CD4-positive, alpha-beta T cell (primary cell): ENCODE measurements around the gene WNT5B. TPM values are rescaled to one million over a fixed set of nuclear protein-coding genes. Genes with fewer than 3 reads are reported as not detected.
A peak's percentile ranks its signal among the peaks of the same experiment; 100 is the strongest.

Experiments
- ATAC-seq: fragments of 200-7000 bp; cut with Tn5 transposase; one replicate; pipeline ENCODE4 v1.10.0; 2022; ENCODE audit warnings: mild to moderate bottlenecking; ENCODE audit not compliant: poor library complexity
- CTCF ChIA-PET: fragments of 350-600 bp; sonication (Branson Sonifier 250); formaldehyde crosslinking; loops from one replicate; lab custom pipeline; 2021; ENCODE audit warnings: antibody characterized with exemption, inconsistent platforms; lab: Charles Lee
- POLR2A ChIA-PET: fragments of 350-600 bp; sonication (Branson Sonifier 250); formaldehyde crosslinking; loops from one replicate; lab custom pipeline; 2021; ENCODE audit warnings: antibody characterized with exemption, inconsistent platforms; lab: Charles Lee
- DNase-seq, 14 experiments: peaks; one replicate each; pipeline ENCODE4 v3.0.0-alpha.2; 2013 to 2020; ENCODE audit warnings: mixed read lengths in 2 of 14
- H3K27ac ChIP-seq, 2 donors: one replicate each; pipeline versions ENCODE4 v1.5.1 to v1.7.0; 2013; ENCODE audit warnings: low read length in 2 of 2, low read depth in 1 of 2, mild to moderate bottlenecking in 1 of 2
- H3K27me3 ChIP-seq, 2 experiments: 1 replicate in 1 of 2; 2 replicates in 1 of 2; pipeline versions ENCODE4 v1.6.1 to v1.7.0; 2013; ENCODE audit warnings: low read length in 2 of 2, control low read depth in 1 of 2, mild to moderate bottlenecking in 1 of 2, moderate library complexity in 1 of 2; ENCODE audit not compliant: insufficient read depth in 2 of 2, control insufficient read depth in 1 of 2
- H3K36me3 ChIP-seq: one replicate; pipeline ENCODE4 v1.6.1; 2013; ENCODE audit warnings: low read length, control low read depth; ENCODE audit not compliant: insufficient read depth
- H3K4me1 ChIP-seq: one replicate; pipeline ENCODE4 v1.6.1; 2013; ENCODE audit warnings: low read length, control low read depth; ENCODE audit not compliant: insufficient read depth
- H3K4me3 ChIP-seq: one replicate; pipeline ENCODE4 v1.5.1; 2013; ENCODE audit warnings: mild to moderate bottlenecking, low read length, moderate library complexity
- H3K9me3 ChIP-seq, 2 experiments: 1 replicate in 1 of 2; 2 replicates in 1 of 2; pipeline versions ENCODE4 v1.6.1 to v1.7.0; 2013; ENCODE audit warnings: low read length in 2 of 2, mild to moderate bottlenecking in 2 of 2, control low read depth in 1 of 2, moderate library complexity in 1 of 2; ENCODE audit not compliant: control insufficient read depth in 1 of 2, insufficient read depth in 1 of 2
- H3K27ac Mint-ChIP-seq: one replicate; pipeline ENCODE4 v1.8.0; 2020; ENCODE audit warnings: mixed read lengths
- H3K27me3 Mint-ChIP-seq: one replicate; pipeline ENCODE4 v1.8.0; 2021; ENCODE audit warnings: mixed read lengths
- H3K36me3 Mint-ChIP-seq: one replicate; pipeline ENCODE4 v1.8.0; 2021; ENCODE audit warnings: low read depth, mixed read lengths
- H3K4me1 Mint-ChIP-seq: one replicate; pipeline ENCODE4 v1.8.0; 2021; ENCODE audit warnings: low read depth, mixed read lengths
- H3K4me3 Mint-ChIP-seq: one replicate; pipeline ENCODE4 v1.8.0; 2020; ENCODE audit warnings: mild to moderate bottlenecking, mixed read lengths
- H3K9me3 Mint-ChIP-seq: one replicate; pipeline ENCODE4 v1.8.0; 2020; ENCODE audit warnings: mixed read lengths
- intact Hi-C, 2 experiments: fragments of 100-400 bp; cut with DNase I in 1 of 2; cut with micrococcal nuclease in 1 of 2; formaldehyde crosslinking; loops; one replicate each; pipeline versions ENCODE4 v1.15.1 to v1.9.0; 2023 to 2025; cut with DNase I, micrococcal nuclease
- total RNA-seq, 174 experiments: library from RNA in 2 of 174; stranded (reverse) in 2 of 174; gene quantifications; one replicate each; pipeline ENCODE4 v1.2.3 and lab custom pipeline; 2021 to 2026
- TF ChIP-seq, protein P1 (sequence below): fragments of 200-600 bp; IDR thresholded peaks from one replicate; pipeline ENCODE4 v1.8.0; 2022; ENCODE audit warnings: antibody characterized with exemption, mild to moderate bottlenecking

The WNT5B gene
- total RNA-seq, 2 experiments from 2014 or later: not detected

DNA sequence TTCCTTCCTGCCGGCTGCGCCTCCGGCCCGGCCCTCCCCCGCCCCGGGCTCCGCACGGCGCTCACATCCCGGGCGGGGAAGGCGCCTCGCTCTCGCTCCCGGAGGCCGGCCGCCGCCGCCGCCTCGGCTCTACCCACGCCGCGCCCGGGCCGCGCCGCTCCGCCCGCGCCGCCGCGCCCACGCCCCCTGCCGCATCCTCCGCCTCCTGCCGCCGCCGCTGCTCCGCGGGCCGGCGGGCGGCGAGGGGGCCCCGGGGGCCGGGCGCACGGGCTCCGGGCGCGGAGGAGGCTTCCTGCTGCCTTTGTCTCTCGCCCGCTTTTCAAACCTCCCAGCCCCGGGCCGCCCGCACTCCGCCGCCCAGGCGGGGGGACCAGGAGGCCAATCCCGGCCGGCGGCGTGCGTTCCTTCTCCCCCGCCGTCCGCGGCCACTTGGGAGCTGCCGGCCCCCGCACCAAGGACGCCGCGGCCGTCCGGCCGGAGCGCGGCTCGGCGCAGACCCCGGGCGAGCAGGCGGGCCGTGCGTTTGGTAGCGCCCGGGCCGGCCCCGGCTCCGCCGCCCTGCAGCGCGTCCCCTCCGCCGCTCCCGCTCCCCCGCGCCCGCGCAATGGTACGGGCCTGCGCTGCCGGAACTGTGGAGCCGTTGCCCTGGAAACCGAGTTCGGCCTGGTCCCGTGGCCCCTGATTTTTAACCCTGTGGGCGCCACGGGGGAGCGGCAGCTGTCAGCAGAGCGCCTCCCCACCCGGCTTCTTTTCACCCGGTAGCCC, 34.6 kb upstream of the WNT5B start, which contains the start of gene FBXL14:
TSS of gene FBXL14 (minus strand) at position 321 of the 765 bp plus-strand sequence. CDS start 515 bp downstream, outside the sequence.
- POLR2A ChIA-PET: interaction anchor here (0.6 to 4.1 kb wide), 12 partner anchors 8 to 1025 kb away, joined by 3 to 65 read pairs (median 5); no protein-coding TSS in a partner anchor
- H3K27ac ChIP-seq: peak within 1 kb of the TSS; percentile 73 to 88
- H3K36me3 ChIP-seq: peaks cover 4% of the 10 kb centered on the region
- DNase-seq (peak; percentile 84 to 96 (median 90)), ATAC-seq (peak; percentile 56)
- H3K4me3 Mint-ChIP-seq: peak within 1 kb of the TSS; percentile 95
- peaks cover 40% of the 10 kb centered on the region for H3K36me3 Mint-ChIP-seq
- intact Hi-C loops: loop anchor here (5.0 to 10.0 kb wide), 4 partner anchors 602 to 1202 kb away; partner anchors contain the start of genes ERC1 (in 2 of the 2), RAD52 (in 2 of the 2) and WNK1 (in 1 of the 2)
- peaks cover 37% of the 10 kb centered on the region for H3K4me1 ChIP-seq
- peak within 1 kb of the TSS; percentile 79 for H3K4me3 ChIP-seq
- TF ChIP-seq, protein P1, sequence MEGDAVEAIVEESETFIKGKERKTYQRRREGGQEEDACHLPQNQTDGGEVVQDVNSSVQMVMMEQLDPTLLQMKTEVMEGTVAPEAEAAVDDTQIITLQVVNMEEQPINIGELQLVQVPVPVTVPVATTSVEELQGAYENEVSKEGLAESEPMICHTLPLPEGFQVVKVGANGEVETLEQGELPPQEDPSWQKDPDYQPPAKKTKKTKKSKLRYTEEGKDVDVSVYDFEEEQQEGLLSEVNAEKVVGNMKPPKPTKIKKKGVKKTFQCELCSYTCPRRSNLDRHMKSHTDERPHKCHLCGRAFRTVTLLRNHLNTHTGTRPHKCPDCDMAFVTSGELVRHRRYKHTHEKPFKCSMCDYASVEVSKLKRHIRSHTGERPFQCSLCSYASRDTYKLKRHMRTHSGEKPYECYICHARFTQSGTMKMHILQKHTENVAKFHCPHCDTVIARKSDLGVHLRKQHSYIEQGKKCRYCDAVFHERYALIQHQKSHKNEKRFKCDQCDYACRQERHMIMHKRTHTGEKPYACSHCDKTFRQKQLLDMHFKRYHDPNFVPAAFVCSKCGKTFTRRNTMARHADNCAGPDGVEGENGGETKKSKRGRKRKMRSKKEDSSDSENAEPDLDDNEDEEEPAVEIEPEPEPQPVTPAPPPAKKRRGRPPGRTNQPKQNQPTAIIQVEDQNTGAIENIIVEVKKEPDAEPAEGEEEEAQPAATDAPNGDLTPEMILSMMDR: no peak
- H3K4me1 Mint-ChIP-seq: peaks cover 55% of the 10 kb centered on the region
- no peaks in the 10 kb centered on the region for H3K9me3 ChIP-seq
- no peaks in the 10 kb centered on the region for H3K27me3 ChIP-seq
- H3K27ac Mint-ChIP-seq: peak within 1 kb of the TSS; percentile 91
- CTCF ChIA-PET: interaction anchor here (1.0 to 2.0 kb wide), 6 partner anchors 7 to 645 kb away, joined by 3 to 7 read pairs (median 6); partner anchors contain the start of gene RAD52
- H3K27me3 Mint-ChIP-seq: no peaks in the 10 kb centered on the region
- no peaks in the 10 kb centered on the region for H3K9me3 Mint-ChIP-seq

DNA sequence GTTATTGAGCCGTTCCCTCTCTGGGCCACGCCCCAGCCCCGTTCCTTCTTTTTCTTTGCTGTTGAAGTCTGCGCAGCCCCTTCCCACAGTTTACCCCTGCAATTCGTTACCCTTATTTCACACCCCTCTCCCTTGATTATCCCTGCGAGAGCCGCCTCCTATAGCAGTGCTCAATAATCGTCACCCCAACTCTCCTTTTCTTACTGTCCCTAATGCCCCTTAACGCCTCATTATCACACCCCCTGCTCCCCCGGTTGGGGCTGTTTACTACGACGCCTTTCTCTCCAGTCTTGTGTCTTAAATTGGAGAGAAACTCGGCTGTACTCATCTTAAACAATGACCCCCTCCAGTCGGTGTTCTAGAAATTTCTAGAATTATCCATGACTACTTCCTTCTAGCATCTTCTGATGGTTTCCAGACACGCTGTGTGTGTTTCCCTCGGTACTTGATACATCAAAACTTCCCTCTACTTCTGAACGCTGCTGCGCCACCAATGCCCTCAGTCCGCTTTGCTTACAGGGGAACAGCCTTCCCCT, 33.9 kb upstream of the WNT5B start:
- Mint-ChIP-seq H3K36me3 (peaks cover 37% of the 10 kb centered on the region), H3K27ac (peak overlapping the region; percentile 83), H3K27me3 (no peaks in the 10 kb centered on the region), H3K4me1 (peaks cover 48% of the 10 kb centered on the region), H3K9me3 (no peaks in the 10 kb centered on the region), H3K4me3 (peak overlapping the region; percentile 95)
- ChIA-PET CTCF (interaction anchor here (1.3 to 1.8 kb wide), 3 partner anchors 10 to 477 kb away, joined by 4 to 7 read pairs (median 6); no protein-coding TSS in a partner anchor), POLR2A (interaction anchor here (0.6 to 4.1 kb wide), 5 partner anchors 7 to 347 kb away, joined by 3 to 65 read pairs (median 3); no protein-coding TSS in a partner anchor)
- H3K27me3 ChIP-seq: no peaks in the 10 kb centered on the region
- intact Hi-C loops: loop anchor here in 1 of 2 experiments (5.0 to 10.0 kb wide), 2 partner anchors 603 to 840 kb away; partner anchors contain the start of genes ERC1 and WNK1
- H3K9me3 ChIP-seq: no peaks in the 10 kb centered on the region
- H3K27ac ChIP-seq: peak overlapping the region; percentile 73 to 88
- ATAC-seq (no peak), DNase-seq (peak in 6 of 14 experiments; percentile 6 to 47 (median 24))
- H3K36me3 ChIP-seq: no peaks in the 10 kb centered on the region
- peaks cover 36% of the 10 kb centered on the region for H3K4me1 ChIP-seq
- peak overlapping the region; percentile 72 for H3K4me3 ChIP-seq
- TF ChIP-seq, protein P1: no peak

GRCh38 chr12:1595690-1596347, 33.2 kb upstream of the WNT5B start:
- peak overlapping the region; percentile 73 to 88 for H3K27ac ChIP-seq
- CTCF ChIA-PET: interaction anchor here (1.8 kb wide), 1 partner anchor 478 kb away, joined by 7 read pairs; no protein-coding TSS in a partner anchor
- H3K4me3 ChIP-seq: no peak overlapping the region

More at GRCh38 chr12:1595690-1596347, 33.2 kb upstream of the WNT5B start:
- Mint-ChIP-seq H3K4me1 (peaks cover 41% of the 10 kb centered on the region), H3K27ac (peak overlapping the region; percentile 83), H3K9me3 (no peaks in the 10 kb centered on the region), H3K27me3 (no peaks in the 10 kb centered on the region), H3K4me3 (peak overlapping the region; percentile 95), H3K36me3 (peaks cover 32% of the 10 kb centered on the region)
- DNase-seq (no peak), ATAC-seq (no peak)
- TF ChIP-seq, protein P1: no peak
- Histone ChIP-seq H3K27me3 (no peaks in the 10 kb centered on the region), H3K4me1 (peaks cover 29% of the 10 kb centered on the region), H3K36me3 (no peaks in the 10 kb centered on the region), H3K9me3 (no peaks in the 10 kb centered on the region)
- POLR2A ChIA-PET: interaction anchor here (0.6 kb wide), 1 partner anchor 347 kb away, joined by 3 read pairs; no protein-coding TSS in a partner anchor
- intact Hi-C loops: loop anchor here in 1 of 2 experiments (5.0 to 10.0 kb wide), 2 partner anchors 604 to 841 kb away; partner anchors contain the start of genes ERC1 and WNK1
